ENCODE data around the gene IPP.

DNA sequence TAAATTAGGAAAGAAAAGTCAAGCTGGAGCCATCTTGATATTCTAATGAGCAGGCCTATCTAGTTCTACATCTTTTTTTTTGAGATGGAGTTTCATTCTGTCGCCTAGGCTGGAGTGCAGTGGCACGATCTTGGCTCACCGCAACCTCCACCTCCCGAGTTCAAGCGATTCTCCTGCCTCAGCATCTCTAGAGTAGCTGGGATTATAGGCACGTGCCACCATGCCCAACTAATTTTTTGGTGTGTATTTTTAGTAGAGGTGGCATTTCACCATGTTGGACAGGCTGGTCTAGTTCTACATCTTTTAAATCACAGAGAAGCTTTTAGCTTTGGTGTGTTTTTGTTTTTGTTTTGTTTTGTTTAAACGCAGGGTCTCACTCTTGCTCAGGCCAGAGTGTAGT, 55.6 kb downstream of the IPP start:
- TF ChIP-seq, protein P1, sequence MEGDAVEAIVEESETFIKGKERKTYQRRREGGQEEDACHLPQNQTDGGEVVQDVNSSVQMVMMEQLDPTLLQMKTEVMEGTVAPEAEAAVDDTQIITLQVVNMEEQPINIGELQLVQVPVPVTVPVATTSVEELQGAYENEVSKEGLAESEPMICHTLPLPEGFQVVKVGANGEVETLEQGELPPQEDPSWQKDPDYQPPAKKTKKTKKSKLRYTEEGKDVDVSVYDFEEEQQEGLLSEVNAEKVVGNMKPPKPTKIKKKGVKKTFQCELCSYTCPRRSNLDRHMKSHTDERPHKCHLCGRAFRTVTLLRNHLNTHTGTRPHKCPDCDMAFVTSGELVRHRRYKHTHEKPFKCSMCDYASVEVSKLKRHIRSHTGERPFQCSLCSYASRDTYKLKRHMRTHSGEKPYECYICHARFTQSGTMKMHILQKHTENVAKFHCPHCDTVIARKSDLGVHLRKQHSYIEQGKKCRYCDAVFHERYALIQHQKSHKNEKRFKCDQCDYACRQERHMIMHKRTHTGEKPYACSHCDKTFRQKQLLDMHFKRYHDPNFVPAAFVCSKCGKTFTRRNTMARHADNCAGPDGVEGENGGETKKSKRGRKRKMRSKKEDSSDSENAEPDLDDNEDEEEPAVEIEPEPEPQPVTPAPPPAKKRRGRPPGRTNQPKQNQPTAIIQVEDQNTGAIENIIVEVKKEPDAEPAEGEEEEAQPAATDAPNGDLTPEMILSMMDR (IDR thresholded peaks at IDR 0.05 in 4 of 5, conservative IDR thresholded peaks at IDR 0.05 in 1 of 5): no peak
- no peak for TF ChIP-seq POLR2A (IDR thresholded peaks at IDR 0.05)

Data from gastrocnemius medialis (tissue), 4 donors.